ENCODE data around the gene MPDU1. TPM values are rescaled to one million over a fixed set of nuclear protein-coding genes. Genes with fewer than 3 reads are reported as not detected.

The MPDU1 gene
- total and polyA plus RNA-seq, 2 of the 13 experiments (the other 11 are each of a cell fraction or from before 2014, with no cell fraction given) = 112 to 167 TPM

- TF ChIP-seq ZNF646 (CRISPR knock-in tag; IDR thresholded peaks at IDR 0.05) = no peak
- TF ChIP-seq ATM (IDR thresholded peaks at IDR 0.05; ENCODE audit: borderline replicate concordance) = no peak
- no peak for TF ChIP-seq EP300 (IDR thresholded peaks at IDR 0.05; ENCODE audit: low read depth in 2 of 2, low read length in 2 of 2)
- TF ChIP-seq EP300 (CRISPR knock-in tag; IDR thresholded peaks at IDR 0.05; ENCODE audit: borderline replicate concordance) = no peak
- TF ChIP-seq MAX (IDR thresholded peaks at IDR 0.05) = no peak; the same call in 1 of the 2 replicates
- TF ChIP-seq NR2F6 (IDR thresholded peaks at IDR 0.05) = no peak
- no peak for TF ChIP-seq NR2F6 (CRISPR knock-in tag; IDR thresholded peaks at IDR 0.05)
- no peak for TF ChIP-seq ZNF737 (CRISPR knock-in tag; IDR thresholded peaks at IDR 0.05; ENCODE audit: borderline replicate concordance)
- TF ChIP-seq HMG20A (CRISPR knock-in tag; IDR thresholded peaks at IDR 0.05; ENCODE audit: borderline replicate concordance) = no peak
- TF ChIP-seq ZNF709 (CRISPR knock-in tag; IDR thresholded peaks at IDR 0.05) = no peak
- no peak for TF ChIP-seq NFRKB (IDR thresholded peaks at IDR 0.05)
- TF ChIP-seq MYNN (CRISPR knock-in tag; IDR thresholded peaks at IDR 0.05; ENCODE audit: low read depth) = 0 out of 2 replicates have a peak, but pooled peaks have one; percentile 77
- TF ChIP-seq GMEB2 (CRISPR knock-in tag; IDR thresholded peaks at IDR 0.05; ENCODE audit: low read depth) = 0 out of 2 replicates have a peak, but pooled peaks have one; percentile 6
- TF ChIP-seq MED8 (CRISPR knock-in tag; IDR thresholded peaks at IDR 0.05; ENCODE audit: insufficient replicate concordance) = peak; percentile 68
- TF ChIP-seq PHF5A (CRISPR knock-in tag; IDR thresholded peaks at IDR 0.05; ENCODE audit: low read depth, unreplicated experiment) = no peak
- TF ChIP-seq ZBTB26 (CRISPR knock-in tag; IDR thresholded peaks at IDR 0.05; ENCODE audit: borderline replicate concordance) = no peak
- no peak; the same call in 1 of the 2 replicates for TF ChIP-seq ARNTL (CRISPR knock-in tag; IDR thresholded peaks at IDR 0.05)
- no peak for TF ChIP-seq ZKSCAN5 (CRISPR knock-in tag; IDR thresholded peaks at IDR 0.05)
- 0 out of 2 replicates have a peak, but pooled peaks have one; percentile 41 for TF ChIP-seq KLF9 (CRISPR knock-in tag; IDR thresholded peaks at IDR 0.05; ENCODE audit: low read depth)
- 0 out of 2 replicates have a peak, but pooled peaks have one; percentile 14 for TF ChIP-seq KMT2A (CRISPR knock-in tag; IDR thresholded peaks at IDR 0.05)
Observed at GRCh38 chr17:7572588-7573323, 10.9 kb upstream of the MPDU1 start (continued).

All from HepG2 (cell line).